ENCODE measurements around the gene ELF1.
"Not testable (repeated sequence)": the region's sequence is repeated elsewhere in the genome, so short reads cannot be mapped to it uniquely, and the experiment has no call there.

The ELF1 gene

DNA sequence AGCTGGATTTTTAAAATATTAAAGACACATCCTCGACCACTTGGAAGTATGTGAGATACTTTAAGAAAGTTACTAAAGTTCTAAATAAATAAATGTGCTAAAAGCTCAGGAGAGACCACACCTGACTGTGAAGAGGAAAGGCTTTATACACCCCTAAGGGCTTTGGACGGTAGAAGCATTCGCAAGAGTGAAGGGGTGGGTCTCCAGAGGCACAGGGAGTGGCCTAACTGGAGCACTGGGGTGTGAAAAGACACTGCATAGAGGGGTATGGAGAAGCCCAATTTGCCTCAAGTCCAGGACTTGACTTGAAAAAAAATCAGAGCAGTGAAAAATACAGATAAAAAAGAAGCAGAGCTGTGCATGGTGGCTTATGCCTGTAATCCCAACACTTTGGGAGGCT is 125.5 kb downstream of the ELF1 start:
- DNase-seq (ENCODE audit: low spot score), result not testable (repeated sequence)

- DNase-seq (ENCODE audit: low spot score), result no peak
These were observed 133.1 kb downstream of the ELF1 start for GRCh38 chr13:40886017-40886416.

GRCh38 chr13:40884175-40884574 is 134.9 kb downstream of the ELF1 start:
- not testable (repeated sequence) for DNase-seq (ENCODE audit: low spot score)

Measured in hematopoietic multipotent progenitor cell treated with erythropoietin and hydrocortisone succinate and interleukin-3 and kit ligand, for 15 days (in vitro differentiated cells).